Large intestine (tissue), 1 donor: ENCODE measurements around the gene ACOT6. TPM values are rescaled to one million over a fixed set of nuclear protein-coding genes. Genes with fewer than 3 reads are reported as not detected.

Experiments
- polyA plus RNA-seq: library from polyadenylated mRNA; unstranded; fragments of 120-200 nt; gene quantifications from one replicate; pipeline ENCODE4 v1.2.1, GENCODE V29; 2013

ACOT6 gene
- polyA plus RNA-seq, 1 donor, result 0.04 TPM

Other genes starting within 250 kb of the ACOT6 start
- 88.3 TPM for gene NUMB, start 154.0 kb upstream of the ACOT6 start, polyA plus RNA-seq
- 8.8 TPM for gene RIOX1, start 121.6 kb upstream of the ACOT6 start, polyA plus RNA-seq
- gene ACOT1, start 75.4 kb upstream of the ACOT6 start, polyA plus RNA-seq, result 6.7 TPM
- 2.6 TPM for gene HEATR4, start 53.6 kb upstream of the ACOT6 start, polyA plus RNA-seq
- gene ACOT2, start 43.3 kb upstream of the ACOT6 start, polyA plus RNA-seq, result 37.2 TPM
- gene ACOT4, start 20.6 kb upstream of the ACOT6 start, polyA plus RNA-seq, result 2.4 TPM
- gene DNAL1, start 32.5 kb downstream of the ACOT6 start, polyA plus RNA-seq, result 7.2 TPM
- 34.9 TPM for gene PNMA1, start 101.9 kb downstream of the ACOT6 start, polyA plus RNA-seq
- gene PTGR2, start 239.3 kb downstream of the ACOT6 start, polyA plus RNA-seq, result 16.2 TPM